B cell (primary cell): ENCODE measurements around the gene FIGNL2. TPM values are rescaled to one million over a fixed set of nuclear protein-coding genes. Genes with fewer than 3 reads are reported as not detected.

ENCODE experiments used
- ATAC-seq: fragments of 200-7000 bp; cut with Tn5 transposase; one replicate; pipeline ENCODE4 v1.10.0; 2021; ENCODE audit warnings: low read depth, mild to moderate bottlenecking, moderate number of reproducible peaks, moderate library complexity
- CTCF ChIA-PET: fragments of 350-600 bp; sonication (Branson Sonifier 250); formaldehyde crosslinking; loops from one replicate; lab custom pipeline; 2021; ENCODE audit warnings: antibody characterized with exemption, inconsistent platforms; lab: Charles Lee
- POLR2A ChIA-PET: fragments of 350-600 bp; sonication (Branson Sonifier 250); formaldehyde crosslinking; loops from one replicate; lab custom pipeline; 2021; ENCODE audit warnings: antibody characterized with exemption; lab: Charles Lee
- DNase-seq: peaks from one replicate; pipeline ENCODE4 v3.0.0; 2013
- H2AFZ ChIP-seq: 2 replicates; pipeline ENCODE4 v1.6.1; 2012; ENCODE audit warnings: mild to moderate bottlenecking, low read depth, low read length; ENCODE audit not compliant: insufficient read depth, poor library complexity, severe bottlenecking
- H3K27ac ChIP-seq, 2 donors: 1 replicate in 1 of 2; 2 replicates in 1 of 2; pipeline ENCODE4 v1.5.1; 2012 to 2013; ENCODE audit warnings: low read length in 2 of 2, mild to moderate bottlenecking in 2 of 2, moderate library complexity in 1 of 2
- H3K27me3 ChIP-seq, 4 experiments: fragments of 200-600 bp in 1 of 4; sonication (generic) in 1 of 4; replicated peaks in 1 of 4; 1 replicate in 2 of 4; 2 replicates in 2 of 4; pipeline versions ENCODE4 v1.6.1 to v1.7.0; 2013 to 2016; ENCODE audit warnings: low read length in 3 of 4, mild to moderate bottlenecking in 2 of 4, mixed read lengths in 1 of 4, moderate library complexity in 1 of 4; ENCODE audit not compliant: insufficient read depth in 4 of 4, control insufficient read depth in 3 of 4; ENCODE audit errors: control extremely low read depth in 1 of 4
- H3K36me3 ChIP-seq, 2 experiments: replicated peaks in 1 of 2; 1 replicate in 1 of 2; 2 replicates in 1 of 2; pipeline versions ENCODE4 v1.6.1 to v1.7.1; 2013; ENCODE audit warnings: low read length in 1 of 2; ENCODE audit not compliant: insufficient read depth in 2 of 2, control insufficient read depth in 1 of 2; ENCODE audit errors: control extremely low read depth in 1 of 2, extremely low read depth in 1 of 2
- H3K4me1 ChIP-seq, 2 donors: fragments of 200-600 bp in 1 of 2; sonication (generic) in 1 of 2; 1 replicate in 1 of 2; 2 replicates in 1 of 2; pipeline versions ENCODE4 v1.5.1 to v1.6.1; 2013 to 2017; ENCODE audit warnings: low read length in 2 of 2; ENCODE audit not compliant: control insufficient read depth in 2 of 2, insufficient read depth in 2 of 2
- H3K4me2 ChIP-seq: replicated peaks from 2 replicates; pipeline ENCODE3; 2012; ENCODE audit warnings: mild to moderate bottlenecking, low read depth, low read length; ENCODE audit not compliant: poor library complexity, severe bottlenecking
- H3K4me3 ChIP-seq, 5 experiments: fragments of 200-600 bp in 1 of 5; sonication (generic) in 1 of 5; 1 replicate in 3 of 5; 2 replicates in 2 of 5; pipeline versions ENCODE4 v1.5.1 to v1.7.0; 2011 to 2016; ENCODE audit warnings: low read length in 4 of 5, mild to moderate bottlenecking in 4 of 5, low read depth in 2 of 5, control low read depth in 1 of 5, moderate library complexity in 1 of 5; ENCODE audit not compliant: insufficient read depth in 1 of 5; ENCODE audit errors: control extremely low read depth in 1 of 5, extremely low read depth in 1 of 5
- H3K79me2 ChIP-seq: fragments of 200-600 bp; sonication (generic); one replicate; pipeline ENCODE4 v1.6.0; 2016; ENCODE audit warnings: low read length; ENCODE audit not compliant: control insufficient read depth, insufficient read depth
- H3K9ac ChIP-seq: fragments of 200-600 bp; sonication (generic); 2 replicates; pipeline ENCODE4 v1.6.1; 2017; ENCODE audit warnings: mild to moderate bottlenecking, low read length, moderate library complexity
- H3K9me3 ChIP-seq, 3 donors: one replicate each; pipeline versions ENCODE4 v1.6.1 to v1.7.1; 2013; ENCODE audit warnings: low read length in 2 of 3; ENCODE audit not compliant: control insufficient read depth in 2 of 3, insufficient read depth in 1 of 3; ENCODE audit errors: control extremely low read depth in 1 of 3
- H4K20me1 ChIP-seq: 2 replicates; pipeline ENCODE4 v1.6.0; 2012; ENCODE audit warnings: mild to moderate bottlenecking, low read length; ENCODE audit not compliant: insufficient read depth, control insufficient read depth, poor library complexity, severe bottlenecking
- H3K27ac Mint-ChIP-seq: one replicate; pipeline ENCODE4 v1.8.0; 2021; ENCODE audit warnings: mixed read lengths
- H3K27me3 Mint-ChIP-seq: one replicate; pipeline ENCODE4 v1.8.0; 2021; ENCODE audit warnings: mixed read lengths
- H3K4me1 Mint-ChIP-seq: one replicate; pipeline ENCODE4 v1.8.0; 2021; ENCODE audit warnings: mixed read lengths
- H3K4me3 Mint-ChIP-seq: one replicate; pipeline ENCODE4 v1.8.0; 2021; ENCODE audit warnings: mixed read lengths
- H3K9me3 Mint-ChIP-seq: one replicate; pipeline ENCODE4 v1.8.0; 2022; ENCODE audit warnings: mixed read lengths; ENCODE audit not compliant: insufficient read depth
- EZH2 ChIP-seq: IDR thresholded peaks from 2 replicates; pipeline ENCODE4 v1.6.1; 2012; ENCODE audit warnings: borderline replicate concordance, low read depth, mild to moderate bottlenecking, moderate library complexity, low read length; ENCODE audit not compliant: insufficient read depth, poor library complexity, severe bottlenecking
- WGBS: methylation state at CpG from one replicate; pipeline ENCODE4 v1.1.5; 2013; ENCODE audit warnings: missing lambda C conversion rate; ENCODE audit not compliant: insufficient coverage; 5-methylcytosine and 5-hydroxymethylcytosine counted together
- intact Hi-C: fragments of 100-400 bp; cut with micrococcal nuclease; formaldehyde crosslinking; loops from one replicate; pipeline ENCODE4 v1.10.0; 2022
- polyA plus RNA-seq: library from polyadenylated mRNA; depleted of rRNA; stranded (reverse); fragments of >200 nt; gene quantifications from 2 replicates; pipeline ENCODE4 v1.2.3, GENCODE V29; 2012
- total RNA-seq, 2 donors: library from RNA; stranded (reverse); fragments of 120-200 nt in 1 of 2; gene quantifications; 1 replicate in 1 of 2; 2 replicates in 1 of 2; pipeline versions ENCODE4 v1.2.3 to v1.2.4, GENCODE V29; 2013 to 2022
- TF ChIP-seq, protein P1 (sequence below): fragments of 200-600 bp; IDR thresholded peaks from one replicate; pipeline ENCODE4 v1.8.0; 2022; ENCODE audit warnings: antibody characterized with exemption, mild to moderate bottlenecking

Gene FIGNL2
- total and polyA plus RNA-seq, 2 donors (not counting 1 experiment from before 2014, with no cell fraction given), result 0.16 to 0.79 TPM

GRCh38 chr12:51873251-51873994 lies 24.9 kb upstream of the FIGNL2 start:
- no peak overlapping the region for H3K4me2 ChIP-seq
- no peak overlapping the region for H3K27ac ChIP-seq
- peaks cover 16 to 27% of the 10 kb centered on the region in 2 donors for H3K4me1 ChIP-seq
- ChIA-PET POLR2A (no interaction called here), CTCF (interaction anchor here (1.5 kb wide), 1 partner anchor 154 kb away, joined by 3 read pairs; no protein-coding TSS in a partner anchor)
- H3K9me3 ChIP-seq, result no peaks in the 10 kb centered on the region
- Mint-ChIP-seq H3K4me3 (no peak overlapping the region), H3K9me3 (no peaks in the 10 kb centered on the region), H3K4me1 (peaks cover 12% of the 10 kb centered on the region), H3K27me3 (peaks cover 30% of the 10 kb centered on the region), H3K27ac (no peak overlapping the region)
- H4K20me1 ChIP-seq, result no peaks in the 10 kb centered on the region
- H3K27me3 ChIP-seq, result peaks cover 0 to 42% (median 16%) of the 10 kb centered on the region in 4 experiments
- TF ChIP-seq EZH2, result no peak
- TF ChIP-seq, protein P1, sequence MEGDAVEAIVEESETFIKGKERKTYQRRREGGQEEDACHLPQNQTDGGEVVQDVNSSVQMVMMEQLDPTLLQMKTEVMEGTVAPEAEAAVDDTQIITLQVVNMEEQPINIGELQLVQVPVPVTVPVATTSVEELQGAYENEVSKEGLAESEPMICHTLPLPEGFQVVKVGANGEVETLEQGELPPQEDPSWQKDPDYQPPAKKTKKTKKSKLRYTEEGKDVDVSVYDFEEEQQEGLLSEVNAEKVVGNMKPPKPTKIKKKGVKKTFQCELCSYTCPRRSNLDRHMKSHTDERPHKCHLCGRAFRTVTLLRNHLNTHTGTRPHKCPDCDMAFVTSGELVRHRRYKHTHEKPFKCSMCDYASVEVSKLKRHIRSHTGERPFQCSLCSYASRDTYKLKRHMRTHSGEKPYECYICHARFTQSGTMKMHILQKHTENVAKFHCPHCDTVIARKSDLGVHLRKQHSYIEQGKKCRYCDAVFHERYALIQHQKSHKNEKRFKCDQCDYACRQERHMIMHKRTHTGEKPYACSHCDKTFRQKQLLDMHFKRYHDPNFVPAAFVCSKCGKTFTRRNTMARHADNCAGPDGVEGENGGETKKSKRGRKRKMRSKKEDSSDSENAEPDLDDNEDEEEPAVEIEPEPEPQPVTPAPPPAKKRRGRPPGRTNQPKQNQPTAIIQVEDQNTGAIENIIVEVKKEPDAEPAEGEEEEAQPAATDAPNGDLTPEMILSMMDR, result no peak
- no peaks in the 10 kb centered on the region for H3K36me3 ChIP-seq
- intact Hi-C loops, result no loop called here
- 89% methylated on average over 3 of the region's 8 CpGs for WGBS
- H3K9ac ChIP-seq, result no peak overlapping the region
- no peak overlapping the region for H3K4me3 ChIP-seq
- no peaks in the 10 kb centered on the region for H3K79me2 ChIP-seq
- ATAC-seq (no peak), DNase-seq (no peak)
- no peak overlapping the region for H2AFZ ChIP-seq

DNA sequence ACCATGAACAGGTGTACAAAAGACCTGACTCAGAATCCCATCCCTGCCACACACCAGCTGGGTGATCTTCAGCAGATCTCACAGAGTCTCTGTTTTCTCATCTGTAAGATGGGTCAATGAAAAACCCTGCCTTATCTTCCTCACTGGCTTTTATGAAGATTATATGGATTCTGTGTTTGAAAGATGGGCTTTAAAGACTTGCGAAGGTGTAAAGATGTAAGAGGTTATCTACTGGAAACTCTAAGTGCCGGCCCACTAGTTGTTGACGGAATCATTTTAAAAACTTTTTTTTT lies 24.1 kb upstream of the FIGNL2 start:
- no peak for ATAC-seq
- no peak overlapping the region for H3K9ac ChIP-seq
- no peak overlapping the region for H3K27ac Mint-ChIP-seq

More for the DNA sequence above, 24.1 kb upstream of the FIGNL2 start:
- H3K4me3 ChIP-seq, result no peak overlapping the region
- no peaks in the 10 kb centered on the region for H3K9me3 ChIP-seq
- TF ChIP-seq, protein P1, result no peak
- no peak for TF ChIP-seq EZH2
- Mint-ChIP-seq H3K9me3 (no peaks in the 10 kb centered on the region), H3K4me1 (peaks cover 19% of the 10 kb centered on the region), H3K27me3 (peaks cover 38% of the 10 kb centered on the region), H3K4me3 (no peak overlapping the region)
- H3K36me3 ChIP-seq, result no peaks in the 10 kb centered on the region
- H3K27ac ChIP-seq, result no peak overlapping the region
- no peak overlapping the region for H3K4me2 ChIP-seq
- H3K27me3 ChIP-seq, result peaks cover 0 to 50% (median 23%) of the 10 kb centered on the region in 4 experiments
- CTCF ChIA-PET, result interaction anchor here (1.5 kb wide), 1 partner anchor 154 kb away, joined by 3 read pairs; no protein-coding TSS in a partner anchor
- DNase-seq, result no peak
- POLR2A ChIA-PET, result no interaction called here
- H3K4me1 ChIP-seq, result peaks cover 16 to 32% of the 10 kb centered on the region in 2 donors
- intact Hi-C loops, result no loop called here
- no peak overlapping the region for H2AFZ ChIP-seq
- no peaks in the 10 kb centered on the region for H4K20me1 ChIP-seq
- H3K79me2 ChIP-seq, result no peaks in the 10 kb centered on the region
- WGBS, result no CpG with 5 or more reads among the region's 3 CpGs
